GM18499 (cell line): Measurements from ENCODE around the gene RBM28.

Source experiments
- ATAC-seq: cut with Tn5 transposase; IDR thresholded peaks from one replicate; pipeline ENCODE4 v1.9.1; 2021; ENCODE audit warnings: moderate number of reproducible peaks; ENCODE audit not compliant: insufficient read depth, unreplicated experiment

Gene RBM28

GRCh38 chr7:128376077-128376476 lies 32.4 kb upstream of the RBM28 start:
- ATAC-seq, result no peak

GRCh38 chr7:128374041-128374440 lies 30.3 kb upstream of the RBM28 start:
- ATAC-seq, result no peak

- no peak for ATAC-seq
Measured at GRCh38 chr7:128373606-128374005, 29.9 kb upstream of the RBM28 start.

DNA sequence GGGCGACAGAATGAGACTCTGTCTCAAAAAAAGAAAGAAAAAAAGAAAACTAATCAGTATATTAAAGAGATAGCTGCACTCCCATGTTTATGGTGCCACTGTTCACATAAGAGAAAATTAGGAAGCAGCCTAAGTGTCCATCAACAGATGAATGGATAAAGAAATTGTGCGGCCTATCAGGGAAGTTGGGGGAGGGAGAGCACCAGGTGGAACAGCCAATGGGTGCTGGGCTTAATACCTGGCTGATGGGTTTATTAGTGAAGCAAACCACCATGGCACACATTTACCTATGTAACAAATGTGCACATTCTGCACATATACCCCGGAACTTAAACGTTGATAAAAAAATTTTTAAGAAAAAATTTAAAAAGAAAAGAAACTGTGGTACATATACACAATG lies 26.8 kb upstream of the RBM28 start:
- no peak for ATAC-seq

- no peak for ATAC-seq
Measured at GRCh38 chr7:128366986-128367385, 23.3 kb upstream of the RBM28 start.

DNA sequence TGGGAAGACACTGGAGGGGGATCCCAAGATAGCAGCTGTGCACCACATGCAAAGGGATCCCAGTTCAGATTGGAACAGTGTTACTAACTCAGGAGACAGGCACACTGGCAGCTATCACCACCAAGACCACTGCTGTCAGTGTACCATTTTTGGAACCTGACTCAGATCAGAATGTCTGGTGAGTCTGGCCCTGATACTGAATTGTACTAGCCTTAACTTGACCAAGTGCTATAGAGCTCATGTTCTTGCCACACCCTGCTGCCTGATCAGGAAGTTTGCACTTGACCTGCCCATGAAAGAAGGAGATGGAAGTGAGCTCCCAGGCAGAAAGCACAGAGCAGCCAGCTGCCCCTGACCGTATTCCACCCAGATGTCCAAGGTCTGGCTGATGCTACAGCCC lies 22.6 kb upstream of the RBM28 start:
- ATAC-seq, result no peak

DNA sequence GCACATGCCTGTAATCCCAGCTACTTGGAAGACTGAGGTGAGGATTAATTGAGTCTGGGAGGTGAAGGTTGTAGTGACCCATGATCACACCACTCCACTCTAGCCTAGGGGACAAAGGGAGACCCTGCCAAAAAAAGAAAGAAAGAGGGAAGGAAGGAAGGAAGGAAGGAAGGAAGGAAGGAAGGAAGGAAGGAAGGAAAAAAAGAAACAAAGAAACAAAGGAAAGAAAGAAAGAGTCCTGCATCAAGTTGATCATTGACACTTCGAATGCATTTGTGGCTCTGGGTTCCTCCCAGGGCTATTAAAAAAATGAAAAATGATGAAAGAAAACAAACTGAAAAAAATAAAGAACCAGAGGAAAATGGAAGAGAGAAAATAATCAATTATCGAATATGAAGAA lies 21.7 kb upstream of the RBM28 start:
- ATAC-seq, result no peak

- ATAC-seq, result no peak
Measured at GRCh38 chr7:128364166-128364870, 20.6 kb upstream of the RBM28 start.

GRCh38 chr7:128363261-128363721 lies 19.6 kb upstream of the RBM28 start:
- no peak for ATAC-seq

- no peak for ATAC-seq
Measured at GRCh38 chr7:128362670-128363069, 19.0 kb upstream of the RBM28 start.

DNA sequence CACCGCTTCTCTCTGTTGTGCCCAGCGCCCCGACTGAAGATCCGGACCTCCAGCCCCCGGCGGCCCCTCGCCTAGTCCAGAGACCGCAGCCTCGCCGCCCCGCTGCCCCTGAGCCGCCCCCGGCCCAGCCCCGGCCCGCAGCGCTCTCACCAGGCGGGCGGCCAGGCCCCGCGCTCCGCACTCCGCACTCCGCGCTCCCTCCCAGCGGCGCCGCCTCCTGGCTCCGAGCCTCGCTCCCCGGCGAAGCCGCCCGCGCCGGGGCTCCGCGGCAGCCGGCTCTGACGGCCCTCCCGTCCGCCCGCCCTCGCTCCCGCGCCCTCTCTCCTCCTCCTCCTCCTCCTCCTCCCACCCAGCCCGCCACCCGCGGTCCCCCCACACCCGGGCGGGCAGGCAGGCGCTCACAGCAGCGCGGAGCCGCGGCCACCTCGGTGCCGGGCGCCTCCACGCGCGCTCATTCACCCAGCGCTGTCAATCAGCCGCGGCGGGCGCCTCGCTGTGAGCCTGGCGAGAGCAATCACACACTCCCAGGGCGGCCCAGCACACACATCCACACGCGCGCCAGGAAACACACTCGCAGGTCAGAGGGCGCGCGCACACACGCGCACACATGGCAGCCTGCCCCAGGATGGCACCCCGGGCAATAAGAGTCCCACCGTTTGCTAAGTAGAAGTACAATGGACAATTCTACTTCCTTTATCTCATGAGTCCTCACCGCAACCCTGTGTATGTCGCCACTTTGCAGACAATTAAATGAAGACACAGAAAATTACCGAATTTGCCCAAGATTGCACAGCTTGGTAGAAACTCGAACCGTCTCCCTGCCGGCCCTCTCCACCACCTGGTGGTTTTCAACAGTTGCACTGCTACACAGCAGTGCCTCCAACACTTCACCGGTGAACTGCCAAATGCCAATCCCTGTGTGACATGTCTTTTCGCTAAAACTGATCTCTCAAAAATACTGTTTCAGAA lies 18.0 kb upstream of the RBM28 start, which contains the start of gene PRRT4:
Gene PRRT4 (minus strand): TSS at position 280 of the 969 bp plus-strand sequence.
- no peak for ATAC-seq

GRCh38 chr7:128360359-128360678 lies 16.6 kb upstream of the RBM28 start:
- ATAC-seq, result no peak

DNA sequence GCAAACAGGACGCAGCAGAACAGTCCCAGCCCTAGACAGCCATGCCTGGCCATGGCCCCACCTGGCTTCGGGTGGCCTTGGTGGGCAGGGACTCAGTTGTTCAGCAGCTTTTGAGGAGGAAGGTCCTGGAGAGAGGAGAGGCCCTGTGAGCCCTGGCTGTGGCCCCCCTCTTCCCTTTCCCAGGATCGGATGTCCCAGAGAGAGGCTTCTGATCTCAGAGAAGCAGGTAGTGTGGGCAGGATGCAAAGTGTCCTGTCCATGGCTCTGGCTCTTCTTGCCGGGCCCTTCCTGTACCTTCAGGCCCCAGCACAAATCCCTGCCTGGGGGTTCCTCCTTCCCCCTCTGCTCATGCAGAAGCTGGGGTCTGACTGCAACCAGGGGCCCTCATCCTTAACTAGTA lies 16.2 kb upstream of the RBM28 start:
- ATAC-seq, result no peak

DNA sequence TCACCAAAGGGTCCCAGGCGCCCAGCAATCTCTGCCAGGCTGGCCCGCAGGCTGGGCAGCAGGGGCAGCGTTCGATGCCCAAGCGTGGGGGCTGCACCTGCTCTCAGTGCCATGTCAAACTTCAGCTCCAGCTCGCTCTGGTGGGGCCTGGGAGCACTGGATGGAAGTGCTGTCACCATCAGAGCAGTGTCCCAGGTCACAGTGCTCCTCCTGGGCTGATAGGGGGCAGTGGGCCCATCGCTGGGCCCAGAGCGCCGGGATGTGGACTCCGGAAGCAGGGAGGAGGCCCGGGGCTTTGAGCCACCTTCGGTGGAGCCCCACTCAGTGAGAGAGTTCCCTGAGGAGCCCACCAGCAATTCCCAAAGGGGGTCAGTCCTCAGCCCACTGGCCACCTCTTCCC lies 15.6 kb upstream of the RBM28 start:
- no peak for ATAC-seq

GRCh38 chr7:128358233-128358632 lies 14.5 kb upstream of the RBM28 start:
- no peak for ATAC-seq

- ATAC-seq, result no peak
Measured at GRCh38 chr7:128357217-128357613, 13.5 kb upstream of the RBM28 start.

DNA sequence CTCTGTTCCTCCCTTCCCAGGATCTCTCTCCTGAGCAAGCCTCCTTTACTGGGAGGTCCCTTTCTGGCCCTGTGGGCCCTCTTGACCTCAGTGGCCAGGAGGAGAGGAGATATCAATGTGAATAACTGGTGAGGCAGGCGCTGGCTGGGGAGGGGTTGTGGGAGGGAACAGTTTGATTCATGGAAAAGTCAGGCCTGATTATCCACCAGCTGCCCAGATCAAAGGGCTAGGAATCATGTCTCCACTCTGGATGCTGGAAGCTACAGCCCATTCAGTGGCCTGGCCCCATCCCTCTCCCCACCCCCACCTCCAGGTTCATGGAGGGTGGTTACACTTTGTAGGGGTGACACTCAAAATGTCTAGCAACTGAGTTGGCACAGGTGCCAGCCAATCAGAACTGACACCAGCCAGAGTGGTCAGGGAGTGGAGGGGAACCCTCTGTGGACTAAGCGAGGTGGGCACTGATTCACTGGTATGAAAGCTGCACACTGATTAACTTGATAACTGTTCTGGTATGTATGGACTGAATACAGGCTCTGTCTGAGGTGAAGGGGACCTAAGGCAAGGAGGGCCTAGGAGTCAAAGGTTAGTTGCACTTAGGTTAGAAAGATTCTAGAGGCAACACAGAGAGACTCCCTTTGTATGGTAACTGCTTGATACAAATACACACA lies 13.0 kb upstream of the RBM28 start:
- no peak for ATAC-seq

DNA sequence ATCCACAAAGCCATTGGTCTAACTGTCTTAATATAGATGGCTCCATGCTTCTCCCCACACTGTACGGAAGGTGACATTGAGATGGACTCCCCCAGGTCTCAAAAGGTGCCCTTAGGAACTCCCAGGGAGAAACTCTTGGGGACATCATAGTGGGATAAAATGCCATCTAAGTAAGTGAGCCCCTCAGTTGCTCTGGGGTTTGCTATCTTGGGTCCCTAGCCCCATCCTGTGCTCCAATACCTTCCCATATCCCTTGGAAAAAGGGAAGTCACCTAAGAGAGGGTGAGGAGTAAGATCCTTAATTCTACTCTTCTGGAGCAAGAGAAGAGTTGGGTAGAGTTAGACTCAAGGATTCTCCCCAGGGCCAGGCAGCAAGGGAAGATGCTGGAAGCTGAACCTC lies 9.9 kb upstream of the RBM28 start:
- ATAC-seq, result no peak

GRCh38 chr7:128353189-128353588 lies 9.5 kb upstream of the RBM28 start:
- ATAC-seq, result no peak

DNA sequence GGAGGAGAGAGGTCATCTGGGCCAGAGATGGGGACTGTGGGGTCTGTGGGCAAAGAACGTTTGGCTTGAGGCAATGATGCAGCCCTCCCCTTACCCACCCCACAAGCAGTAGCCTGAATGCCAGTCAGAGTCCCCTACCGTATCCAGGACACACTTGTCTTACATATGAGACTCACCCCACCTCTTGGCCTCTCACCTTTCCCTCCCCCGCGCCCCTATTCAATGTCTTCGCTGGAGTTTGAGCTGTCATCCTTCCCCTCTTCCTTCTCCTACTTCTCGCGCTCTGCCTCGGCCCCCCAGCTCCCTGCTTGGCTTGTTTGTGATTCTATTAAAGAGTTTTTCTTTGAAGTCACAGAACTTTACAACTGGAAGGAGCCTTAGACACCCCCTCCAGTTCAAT lies 8.9 kb upstream of the RBM28 start:
- ATAC-seq, result no peak

- no peak for ATAC-seq
Measured at GRCh38 chr7:128352153-128352537, 8.4 kb upstream of the RBM28 start.
